Activated naive CD8-positive, alpha-beta T cell treated with anti-CD3 and anti-CD28 coated beads, Interleukin-2, amount 50 U/mL, for 16 hours (primary cell): ENCODE measurements around the gene CHKA.

Experiments
- DNase-seq: peaks from one replicate; pipeline ENCODE4 v3.0.0-alpha.2; 2020; ENCODE audit warnings: low read depth, low spot score

Gene CHKA

DNA sequence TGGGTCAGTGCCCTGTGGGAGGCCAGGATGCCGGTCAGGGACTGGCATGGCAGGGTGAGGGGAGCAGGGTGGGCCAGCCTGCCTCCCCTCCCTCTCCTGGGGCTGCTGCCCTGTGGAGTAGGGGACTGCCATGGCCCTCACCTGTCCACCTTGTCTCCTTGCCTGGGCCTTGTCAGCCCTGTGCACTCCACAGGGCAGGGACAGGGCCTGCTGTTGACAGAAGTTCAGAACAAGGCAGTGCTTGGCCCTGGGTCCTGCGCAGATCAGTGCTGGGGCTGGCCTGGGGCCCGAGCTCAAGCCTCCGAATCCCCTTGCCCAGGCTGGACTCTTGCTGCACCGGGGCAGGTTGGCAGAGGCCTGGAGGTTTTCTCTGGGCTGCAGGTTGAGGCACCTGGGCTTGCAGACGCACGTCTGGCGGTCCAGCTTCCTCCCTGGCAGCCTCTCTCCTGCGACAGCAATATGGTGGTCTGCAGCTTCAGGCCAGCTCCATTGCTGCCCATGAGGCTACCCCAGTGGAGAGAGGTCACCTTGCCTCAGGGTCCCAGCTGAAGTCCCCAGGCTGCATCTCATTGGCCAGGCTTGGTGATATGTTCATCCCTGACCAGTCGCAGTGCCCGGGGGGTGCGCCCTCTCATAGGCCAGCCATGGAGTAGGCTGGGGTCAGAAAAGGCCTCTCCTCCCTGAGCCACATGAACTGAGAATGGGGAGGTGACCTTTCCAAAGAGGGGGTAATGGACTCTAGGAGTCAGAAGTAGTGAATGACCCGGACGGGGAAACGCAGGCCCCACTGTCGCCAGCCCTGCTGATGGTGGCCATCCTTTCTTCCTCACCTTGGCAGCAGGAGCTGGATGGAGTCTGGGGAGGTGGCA is 21.5 kb upstream of the CHKA start:
- no peak for DNase-seq

DNA sequence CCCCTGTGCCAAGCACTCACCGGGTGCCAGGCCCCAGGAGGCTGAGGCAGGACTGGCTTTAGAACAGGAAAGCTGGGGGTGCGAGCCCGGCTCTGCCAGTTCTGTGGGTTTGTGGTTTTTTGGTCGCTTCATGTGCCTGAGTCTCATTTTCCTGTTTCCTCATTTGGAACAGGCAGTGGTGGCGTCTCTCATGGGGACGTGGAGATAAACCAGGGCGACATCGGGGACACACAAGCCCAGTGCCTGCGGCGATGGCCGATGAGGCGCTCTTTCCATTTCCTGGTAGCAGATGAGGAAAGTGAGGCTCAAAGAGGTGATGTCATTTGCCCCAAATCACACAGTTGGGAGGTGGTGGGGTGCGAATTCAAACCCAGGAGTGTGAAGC is 20.8 kb upstream of the CHKA start:
- no peak for DNase-seq

DNA sequence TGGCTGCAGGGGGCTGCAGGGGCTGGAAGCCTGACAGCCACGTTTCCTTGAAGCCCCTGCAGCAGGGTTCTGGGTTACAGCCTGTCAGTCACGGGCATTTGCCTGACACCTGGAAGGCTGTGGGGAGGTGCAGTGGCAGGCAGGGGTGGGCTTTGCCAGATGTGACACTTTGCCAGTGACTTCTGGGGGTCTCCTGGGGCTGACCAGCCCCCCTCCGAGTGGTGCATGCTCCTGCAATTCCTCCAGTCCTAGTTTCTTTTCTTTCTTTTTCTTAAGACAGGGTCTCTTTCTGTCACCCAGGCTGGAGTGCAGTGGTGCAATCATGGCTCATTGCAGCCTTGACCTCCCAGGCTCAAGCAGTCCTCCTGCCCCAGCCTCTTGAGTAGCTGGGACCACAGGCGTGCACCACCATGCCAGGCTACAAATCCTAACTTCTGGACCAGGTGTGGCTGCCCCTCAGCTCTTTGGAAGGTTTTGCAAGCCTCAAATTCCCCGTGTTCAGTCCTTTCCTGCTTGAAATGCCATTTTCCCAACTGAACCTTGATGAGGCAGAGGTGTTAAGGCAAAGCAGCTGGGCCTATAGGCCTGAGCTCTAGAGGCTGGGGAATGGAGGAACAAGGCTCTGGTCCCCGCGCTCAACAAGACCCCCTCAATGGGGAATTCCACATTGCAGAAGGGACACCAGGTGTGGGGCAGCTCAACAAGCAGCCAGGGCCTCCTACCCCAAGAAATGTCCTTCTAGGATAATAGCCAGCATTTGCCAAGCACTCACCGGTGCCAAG is 20.2 kb upstream of the CHKA start:
- DNase-seq: no peak

DNA sequence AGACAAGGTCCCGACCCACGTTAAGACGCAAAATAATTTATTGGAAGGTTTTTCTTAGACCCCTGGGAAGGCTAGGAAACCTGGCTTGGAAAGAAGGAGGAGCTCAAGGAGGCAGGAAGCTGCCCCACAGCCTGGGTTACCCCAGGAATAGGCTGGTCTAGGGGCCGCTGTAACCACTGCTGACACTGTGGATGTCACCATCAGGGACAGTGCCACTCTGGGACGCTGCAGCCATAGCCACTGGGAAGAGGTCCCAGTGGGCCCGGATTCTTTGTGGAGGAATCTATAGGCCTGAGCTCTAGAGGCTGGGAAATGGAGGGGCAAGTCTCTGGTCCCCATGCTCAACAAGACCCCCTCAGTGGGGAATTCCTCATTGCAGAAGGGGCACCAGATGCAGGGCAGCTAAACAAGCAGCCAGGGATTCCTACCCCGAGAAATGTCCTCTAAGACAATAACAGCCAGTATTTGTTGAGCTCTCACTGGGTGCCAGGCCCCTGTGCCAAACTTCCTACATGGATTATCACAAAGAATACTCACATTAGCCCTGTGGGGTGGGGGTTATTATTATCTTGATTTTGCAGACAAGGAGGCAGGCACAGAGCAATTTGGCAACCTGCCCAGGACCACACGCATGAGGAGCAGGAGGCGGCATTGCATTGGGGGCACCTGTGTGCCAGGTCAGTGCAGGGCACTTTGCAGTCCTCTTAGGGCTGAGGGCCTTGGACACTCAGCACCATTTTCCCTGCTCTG is 19.5 kb upstream of the CHKA start:
- DNase-seq: no peak

DNA sequence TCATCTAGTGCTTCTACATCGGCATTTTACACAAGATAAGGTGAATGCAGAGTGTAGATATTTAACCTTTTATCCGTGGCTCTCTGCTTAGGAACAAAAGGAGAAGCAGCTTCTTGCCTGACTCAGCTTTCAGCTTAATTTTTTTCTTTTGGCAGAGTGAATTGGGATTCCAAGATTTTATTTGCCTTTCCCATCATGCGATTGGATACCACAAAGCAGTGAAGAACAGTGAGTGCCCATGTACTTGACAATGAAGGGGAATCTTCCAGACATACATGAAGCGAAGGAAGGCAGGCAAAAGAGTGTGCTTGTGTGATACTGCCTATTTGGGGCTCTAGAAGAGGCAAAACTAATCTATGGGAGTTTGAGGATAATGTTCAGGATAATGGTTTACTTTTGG is 17.0 kb upstream of the CHKA start:
- no peak for DNase-seq

DNA sequence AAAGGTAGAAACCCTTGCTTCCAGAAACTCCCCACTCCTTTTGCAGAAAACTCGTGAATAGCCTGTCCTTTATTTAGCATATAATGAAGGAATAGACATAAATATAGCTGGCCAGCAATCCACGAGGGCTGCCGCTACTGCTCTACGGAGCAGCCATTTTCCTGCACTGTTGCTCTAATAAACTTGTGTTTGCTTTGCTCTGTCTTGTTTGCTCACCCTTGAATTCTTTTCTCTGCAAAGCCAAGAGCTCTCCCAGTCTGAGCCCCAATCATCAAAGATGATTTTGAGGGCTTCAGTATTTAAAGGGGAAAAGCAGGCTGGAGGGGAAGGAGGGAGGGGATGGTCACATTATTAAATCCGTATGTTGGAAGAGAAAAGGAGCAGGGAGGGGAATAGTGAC is 16.6 kb upstream of the CHKA start:
- no peak for DNase-seq

DNA sequence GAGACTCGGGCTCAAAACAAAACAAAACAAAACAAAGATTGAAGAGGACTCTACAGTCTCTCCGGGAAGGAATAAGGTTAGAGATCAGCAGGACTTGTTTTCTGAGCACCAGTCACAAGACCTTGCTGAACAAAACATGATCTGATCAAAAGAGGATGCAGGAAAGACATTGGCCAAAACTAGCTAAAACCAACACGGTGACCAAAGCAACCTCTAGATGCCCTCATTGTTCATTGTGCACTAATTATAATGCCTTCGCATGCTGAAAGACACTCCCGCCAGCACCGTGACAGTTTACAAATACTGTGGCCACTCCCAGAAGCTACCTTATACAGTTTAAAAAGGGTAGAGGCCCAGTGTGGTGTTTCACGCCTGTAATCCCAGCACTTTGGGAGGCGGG is 15.7 kb upstream of the CHKA start:
- no peak for DNase-seq

DNA sequence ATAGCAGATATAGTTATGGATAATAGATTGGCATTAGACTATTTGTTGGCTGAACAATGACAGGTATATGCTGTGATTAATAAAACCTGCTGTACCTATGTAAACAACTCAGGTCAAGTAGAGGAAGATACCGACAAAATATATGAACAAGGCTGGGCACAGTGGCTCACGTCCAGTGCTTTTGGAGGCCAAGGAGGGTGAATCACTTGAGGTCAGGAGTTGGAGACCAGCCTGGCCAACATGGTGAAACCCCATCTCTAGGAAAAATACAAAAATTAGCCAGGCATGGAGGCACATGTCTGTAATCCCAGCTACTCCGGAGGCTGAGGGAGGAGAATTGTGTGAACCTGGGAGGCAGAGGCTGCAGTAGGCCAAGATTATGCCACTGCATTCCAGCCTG is 14.0 kb upstream of the CHKA start:
- DNase-seq: no peak

DNA sequence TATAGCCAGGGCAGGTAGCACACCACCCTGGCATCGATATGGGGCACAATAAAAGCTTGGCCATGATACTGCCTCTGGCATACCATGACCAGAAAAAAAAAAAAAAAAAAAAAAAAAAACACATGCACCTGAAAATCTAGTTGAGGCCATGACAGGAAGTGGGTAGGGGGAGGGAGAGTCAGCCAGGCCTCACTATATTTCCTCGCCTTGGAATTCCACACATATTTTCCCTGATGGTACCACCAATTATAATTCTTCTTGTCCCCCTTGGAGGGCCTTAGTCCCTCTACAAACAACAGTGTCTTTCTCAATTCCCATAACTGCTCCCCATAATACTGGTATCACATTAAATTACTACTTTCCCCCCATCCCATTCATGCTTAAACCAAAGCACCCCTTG is 12.6 kb upstream of the CHKA start:
- DNase-seq: no peak

DNA sequence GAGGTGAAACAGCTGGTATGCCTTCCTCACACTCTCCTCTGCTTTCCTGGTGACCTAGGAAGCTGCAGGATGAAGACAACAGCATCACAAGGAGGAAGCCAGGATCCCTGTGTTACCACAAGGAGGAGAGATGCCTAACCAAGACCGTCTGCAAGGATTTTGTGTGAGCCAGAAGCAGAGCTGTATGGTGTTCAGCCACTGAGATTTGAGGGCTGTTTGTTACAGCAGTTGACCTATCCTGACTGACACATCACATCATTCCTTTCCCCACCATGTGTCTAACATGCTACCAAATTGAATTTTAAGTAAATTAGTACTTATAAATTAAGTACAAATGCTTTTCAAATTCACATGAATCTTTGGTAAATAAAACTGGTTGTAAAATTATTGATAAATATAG is 8.9 kb upstream of the CHKA start:
- DNase-seq: no peak

DNA sequence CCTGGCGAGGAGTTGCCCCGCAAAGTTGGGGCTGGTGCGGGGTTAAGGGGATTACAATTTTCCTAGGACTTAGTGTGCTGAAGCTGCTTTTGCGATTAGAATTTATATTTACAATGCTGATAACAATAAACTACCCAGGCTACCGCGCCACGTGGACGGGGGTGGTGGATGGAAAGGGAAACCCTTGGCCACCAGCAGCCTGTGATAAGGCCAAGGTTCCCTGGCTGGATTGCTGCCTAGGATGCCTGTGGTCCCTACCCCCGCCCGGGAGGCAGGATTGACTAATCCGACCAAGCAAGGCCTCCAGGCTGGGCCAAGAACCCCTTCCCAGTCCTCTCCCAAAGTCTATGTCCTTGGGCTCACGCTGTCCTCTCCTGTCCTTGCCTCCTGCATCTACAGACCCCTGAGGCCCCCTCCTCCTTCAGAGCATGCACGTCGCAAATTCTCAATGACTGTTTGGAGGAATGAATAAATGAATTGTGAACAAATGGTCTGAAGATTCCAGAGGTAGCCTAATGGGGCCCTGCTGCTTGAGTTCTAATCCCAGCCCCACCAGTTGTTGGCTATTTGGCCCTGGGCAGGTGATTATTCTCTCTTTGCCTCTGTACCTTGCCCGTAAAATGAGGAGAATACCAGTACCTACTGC is 7.6 kb upstream of the CHKA start:
- no peak for DNase-seq

DNA sequence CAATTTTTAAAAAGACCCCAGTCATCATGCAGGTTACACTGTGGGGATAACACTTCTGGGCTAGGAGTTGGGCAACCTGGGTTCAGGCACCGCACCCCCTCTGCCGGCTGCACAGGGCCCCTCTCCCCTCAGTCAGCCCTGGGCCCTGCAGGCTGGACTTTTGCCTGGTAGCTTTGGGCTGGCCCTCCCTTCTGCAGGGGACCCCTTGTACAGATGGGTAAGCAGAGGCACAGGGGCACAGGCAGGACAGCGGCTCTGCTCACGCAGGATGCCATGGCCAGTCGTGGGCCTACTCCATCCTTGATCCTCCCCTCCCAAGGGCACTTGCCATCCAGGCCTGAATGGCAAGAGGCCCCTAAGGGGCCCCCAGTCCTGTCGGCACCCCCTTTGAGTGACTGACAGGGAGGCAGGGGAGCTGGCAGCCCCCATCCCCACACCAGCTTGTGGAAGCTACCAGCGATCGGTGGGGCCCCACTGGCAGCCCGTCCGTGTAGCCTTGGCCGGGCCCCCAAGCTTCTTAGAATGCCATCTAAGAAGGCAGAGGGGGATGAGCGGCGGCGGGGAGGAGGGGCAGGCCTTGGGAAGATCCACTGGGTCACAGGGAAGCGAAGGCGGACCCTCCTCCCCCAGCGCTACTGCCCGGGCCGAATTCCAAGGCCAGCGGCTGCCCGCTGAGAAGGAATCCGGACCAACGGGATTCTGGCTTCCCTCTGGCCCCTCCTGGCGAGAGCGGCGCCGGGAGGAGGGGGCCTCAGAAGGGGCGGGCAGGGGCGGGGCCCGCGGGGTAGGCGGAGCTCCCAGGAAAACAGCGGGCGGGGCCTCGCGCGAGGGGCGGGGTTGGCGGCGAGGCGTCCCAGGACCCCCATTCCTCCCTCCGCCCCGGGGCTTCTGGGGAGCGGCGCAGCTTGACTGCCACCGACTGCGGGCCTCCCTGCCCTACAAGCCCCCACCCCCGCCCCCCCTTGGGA is 6.8 kb upstream of the CHKA start:
- DNase-seq: no peak

DNA sequence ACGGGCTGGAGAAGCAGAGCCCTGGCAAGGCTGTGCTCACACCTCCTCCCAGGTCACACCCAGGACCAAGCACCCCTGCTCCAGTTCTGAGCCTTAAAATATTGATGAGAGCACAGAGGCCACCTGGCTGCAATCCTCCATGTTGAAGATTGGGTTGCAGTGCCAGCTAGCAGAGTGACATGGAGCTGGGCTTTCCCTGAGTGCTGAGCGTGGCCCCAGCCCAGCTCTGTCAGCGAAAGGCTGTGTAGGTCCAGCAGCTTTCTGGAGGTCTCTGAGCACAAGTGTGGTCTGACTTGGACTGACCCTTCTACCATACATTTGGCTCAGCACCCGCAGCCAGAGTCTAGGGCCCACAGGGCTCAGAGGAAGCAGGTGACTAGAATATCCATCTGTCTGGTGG is 4.0 kb upstream of the CHKA start:
- no peak for DNase-seq

DNA sequence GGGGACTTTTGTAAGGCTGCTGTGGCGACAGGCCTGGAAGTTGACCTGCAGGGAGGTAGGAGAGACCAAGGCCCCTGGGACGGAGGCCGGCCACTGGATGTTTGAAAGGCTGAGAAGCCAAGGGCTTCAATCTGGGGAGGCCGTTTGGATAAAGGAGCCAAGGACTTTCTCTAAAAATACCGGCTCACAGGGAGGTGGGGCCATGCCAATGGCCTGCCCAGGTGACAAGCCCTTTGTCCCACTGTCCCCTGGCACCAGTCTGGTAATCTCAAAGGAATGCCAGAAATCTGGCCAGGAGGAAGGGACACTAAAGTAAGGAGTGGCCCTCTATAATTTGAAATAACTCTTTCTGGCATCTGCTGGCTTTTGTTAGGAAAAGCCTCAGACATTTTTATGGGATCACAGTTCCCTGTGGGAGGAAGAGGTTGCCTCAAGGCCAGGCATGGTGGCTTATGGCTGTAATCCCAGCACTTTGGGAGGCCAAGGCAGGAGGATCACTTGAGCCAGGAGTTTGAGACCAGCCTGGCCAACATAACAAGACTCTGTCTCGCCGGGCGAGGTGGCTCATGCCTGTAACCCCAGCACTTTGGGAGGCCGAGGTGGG is 1.9 kb upstream of the CHKA start:
- no peak for DNase-seq

DNA sequence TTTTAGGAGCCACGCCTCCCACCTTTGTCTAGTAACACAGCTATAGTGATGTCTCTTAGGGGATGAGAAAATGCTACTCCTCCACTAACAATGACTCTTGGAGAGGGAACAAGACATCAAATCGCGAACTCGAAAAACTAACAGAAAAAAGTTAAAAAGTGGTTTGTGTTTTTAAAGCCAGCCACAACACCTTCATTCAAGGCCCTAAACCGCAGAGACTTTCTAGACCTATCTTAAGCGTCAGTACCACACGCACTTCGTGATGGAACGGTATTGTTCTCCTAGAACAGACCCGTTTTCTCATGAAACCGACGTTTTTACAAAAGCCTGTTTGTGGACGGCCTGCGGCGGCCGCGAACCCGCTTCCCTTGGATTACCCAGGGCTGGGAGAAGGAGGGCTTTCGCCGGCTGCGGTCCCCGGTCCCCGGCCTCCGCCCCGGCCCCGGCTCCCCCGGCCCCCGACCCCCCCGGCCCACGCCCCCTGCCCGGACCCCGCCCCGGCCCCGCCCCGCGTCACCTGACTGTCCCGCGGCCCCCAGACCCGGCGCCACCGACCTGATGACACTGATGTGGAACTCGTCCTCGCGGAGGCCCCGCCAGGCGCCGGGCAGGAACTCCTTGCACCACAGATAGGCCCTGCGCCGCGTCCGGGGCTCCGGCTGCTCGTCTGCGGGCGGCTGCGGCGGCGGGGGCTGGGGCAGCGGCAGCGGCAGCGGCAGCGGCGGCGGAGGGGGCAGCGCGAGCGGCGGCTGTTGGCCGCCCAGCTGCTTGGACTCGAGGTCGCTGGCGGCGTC is 718 bp downstream of the CHKA start:
- peak; percentile 9 for DNase-seq

DNA sequence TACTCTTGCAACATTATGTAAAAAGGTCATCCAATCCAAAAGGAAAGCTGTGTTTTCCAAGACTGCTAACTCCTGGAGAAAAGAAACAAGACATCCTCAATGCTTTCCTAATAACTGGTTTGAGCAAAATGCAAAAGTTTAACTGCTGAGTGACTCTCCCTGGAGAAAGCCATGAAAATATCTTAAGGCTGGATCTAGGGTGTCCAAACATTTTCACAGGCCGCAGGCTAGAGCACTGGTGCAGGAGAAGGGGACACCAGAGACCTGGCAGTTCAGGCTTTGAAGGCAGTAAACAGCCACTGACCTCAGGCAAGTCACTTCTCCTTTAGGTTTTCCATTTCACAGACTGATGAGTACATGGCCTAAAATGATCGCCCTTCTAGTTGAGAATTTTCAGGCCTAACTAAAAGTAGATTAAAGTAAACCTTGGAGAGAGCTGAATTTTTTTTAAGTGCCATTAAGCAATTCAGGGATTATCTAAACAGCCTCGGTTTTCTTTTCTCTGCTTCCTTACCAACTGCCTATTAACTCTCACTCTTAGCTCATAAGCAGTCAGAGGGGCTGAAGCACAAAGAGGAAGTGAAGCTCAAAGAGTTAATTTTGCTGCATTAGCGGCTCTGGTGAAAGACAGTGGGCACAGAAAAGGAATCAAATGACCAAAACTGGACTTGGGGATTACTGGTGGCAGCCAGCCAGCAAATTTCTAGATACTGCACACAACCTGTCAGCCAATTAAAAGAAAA is 2.3 kb downstream of the CHKA start:
- DNase-seq: no peak

DNA sequence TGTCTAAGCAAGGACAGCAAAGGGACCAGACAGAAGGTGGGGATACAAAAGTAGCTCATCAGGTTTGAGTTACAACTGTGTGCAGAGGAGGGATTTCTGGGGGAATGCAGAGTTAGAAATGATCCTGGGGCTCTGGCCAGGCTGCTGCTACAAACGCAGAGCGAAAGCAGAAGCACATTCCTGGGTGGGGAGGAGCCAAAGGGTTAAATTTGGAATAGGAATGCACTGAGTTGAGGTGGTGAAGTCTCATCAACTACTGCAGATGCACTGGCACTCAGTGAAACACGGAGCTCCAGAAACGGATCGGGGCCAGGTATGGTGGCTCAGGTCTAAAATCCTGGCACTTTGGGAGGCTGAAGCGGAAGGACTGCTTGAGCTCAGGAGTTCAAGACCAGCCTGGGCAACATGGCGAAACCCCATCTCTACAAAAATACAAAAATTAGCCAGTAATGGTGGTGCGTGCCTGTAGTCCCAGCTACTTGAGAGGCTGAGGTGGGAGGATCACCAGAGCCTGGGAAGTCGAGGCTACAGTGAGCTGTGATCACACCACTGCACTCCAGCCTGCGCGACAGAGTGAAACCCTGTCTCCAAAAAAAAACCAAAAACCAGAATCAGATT is 3.2 kb downstream of the CHKA start:
- DNase-seq: no peak

DNA sequence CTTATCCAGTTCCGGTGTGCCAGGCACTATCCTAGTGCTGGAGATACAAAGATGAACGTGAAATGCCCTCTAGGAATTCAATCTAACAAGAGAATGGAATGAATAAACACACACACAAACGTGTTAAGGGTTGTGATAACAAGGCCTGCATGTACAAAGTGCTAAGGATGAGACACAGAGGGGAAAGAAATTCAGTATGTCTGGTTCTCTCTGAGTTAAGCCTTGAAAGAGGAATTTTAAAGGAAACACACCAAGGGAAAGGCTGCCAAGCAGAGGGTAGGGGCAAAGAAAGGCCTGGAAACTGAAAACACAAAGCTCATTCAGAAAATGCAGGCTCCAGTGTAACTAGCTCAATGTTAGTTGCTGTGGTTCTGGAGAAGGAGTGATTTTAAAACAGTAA is 4.2 kb downstream of the CHKA start:
- DNase-seq: no peak
